NCI-H2081 treated with DMSO at 0.1 percent for 48 hours (cell line): ENCODE results near the gene FAM83F.

Experiments
- DNase-seq: peaks from one replicate; lab custom pipeline; 2025; lab: John Stamatoyannopoulos, UW

FAM83F gene

DNA sequence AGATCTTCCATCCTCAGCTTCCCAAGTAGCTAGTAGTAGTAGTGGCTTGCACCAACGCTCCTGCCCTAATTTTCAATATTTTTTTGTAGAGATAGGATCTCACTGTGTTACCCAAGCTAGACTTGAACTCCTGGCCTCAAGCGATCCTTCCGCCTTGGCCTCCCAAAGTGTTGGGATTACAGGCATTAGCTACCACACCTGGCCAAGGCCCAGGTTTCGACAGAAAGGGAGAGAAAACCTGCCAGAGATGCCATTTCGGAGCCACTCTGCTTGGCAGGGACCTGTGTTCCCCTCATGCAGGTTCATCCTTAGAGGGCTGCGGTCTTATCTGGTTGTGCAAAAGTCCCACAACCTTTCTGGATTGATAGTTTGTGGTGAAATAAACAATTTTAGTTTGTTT lies 41.4 kb downstream of the FAM83F start:
- no peak for DNase-seq

DNA sequence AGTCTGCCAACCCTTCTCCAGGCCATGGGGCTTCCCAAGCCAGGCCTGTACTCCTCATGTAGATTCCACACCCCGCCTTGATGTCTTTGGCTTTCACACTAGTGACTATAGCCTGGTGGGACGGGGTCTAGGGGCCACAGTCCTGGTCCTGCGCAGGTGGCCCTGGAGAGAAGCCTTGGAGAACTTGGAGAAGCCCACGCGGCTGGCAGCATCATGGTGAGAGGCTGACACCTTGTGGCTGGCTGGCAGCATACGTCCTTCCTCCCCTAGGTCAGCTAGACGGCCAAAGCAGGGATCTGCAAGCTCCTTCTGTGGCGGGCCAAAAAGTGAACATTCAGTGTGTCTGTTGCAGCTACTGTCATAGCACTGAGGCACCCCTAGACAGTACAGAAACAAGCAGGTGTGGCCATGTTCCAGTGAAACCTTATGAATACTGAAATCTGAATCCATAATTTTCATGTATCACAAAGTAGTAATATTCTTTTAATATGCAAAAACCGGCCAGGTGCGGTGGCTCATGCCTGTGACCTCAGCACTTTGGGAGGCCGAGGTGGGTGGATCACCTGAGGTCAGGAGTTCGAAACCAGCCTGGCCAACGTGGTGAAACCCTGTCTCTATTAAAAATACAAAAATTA lies 42.0 kb downstream of the FAM83F start:
- no peak for DNase-seq

DNA sequence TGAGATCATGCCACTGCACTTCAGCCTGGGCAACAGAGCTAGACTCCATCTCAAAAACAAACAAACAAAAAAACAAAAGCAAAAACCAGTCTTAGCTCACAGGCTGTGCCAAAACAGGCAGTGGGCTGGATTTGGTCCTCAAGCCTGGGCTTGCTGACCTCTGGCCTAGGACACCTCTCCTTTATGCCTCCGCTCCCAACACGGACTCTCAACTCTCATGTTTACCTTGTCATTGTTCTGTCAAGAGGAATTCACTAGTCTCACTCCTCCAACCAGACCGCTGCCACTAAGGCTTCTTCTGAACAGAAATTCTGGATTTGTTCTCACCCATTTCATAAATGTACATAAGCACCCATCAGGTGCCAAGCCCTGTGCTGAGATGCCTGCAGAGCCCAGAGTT lies 42.6 kb downstream of the FAM83F start:
- DNase-seq: no peak

DNA sequence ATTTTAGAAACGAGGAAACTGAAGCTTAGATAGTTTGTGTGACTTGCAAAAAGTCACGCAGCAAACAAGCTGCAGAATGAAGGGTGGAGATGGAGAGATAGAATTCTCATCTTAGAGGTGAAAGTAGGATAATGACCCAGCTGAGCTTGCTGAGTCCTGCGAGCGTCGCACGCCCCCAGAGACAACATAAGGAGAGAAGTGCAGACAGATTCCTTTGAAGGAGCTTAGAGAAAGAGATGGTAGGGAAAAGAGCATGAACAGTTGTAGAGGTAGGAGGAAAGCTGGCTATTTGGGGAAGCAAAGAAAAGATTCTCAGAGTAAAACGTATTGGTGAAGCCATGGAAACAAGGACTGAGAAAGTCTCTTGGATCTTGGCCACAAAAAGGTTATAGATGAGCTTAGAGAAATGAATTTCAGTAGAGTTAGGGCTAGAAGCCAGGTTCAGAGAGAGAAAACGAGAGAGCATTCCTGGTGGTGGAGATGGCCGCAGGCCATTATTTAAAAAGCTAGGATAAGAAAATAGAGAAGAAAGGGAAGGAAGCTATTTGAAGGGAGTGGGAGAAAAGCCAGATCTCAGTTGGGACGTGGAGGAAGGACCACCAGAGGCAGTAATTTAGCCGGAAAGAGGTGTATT lies 44.8 kb downstream of the FAM83F start:
- DNase-seq: no peak

DNA sequence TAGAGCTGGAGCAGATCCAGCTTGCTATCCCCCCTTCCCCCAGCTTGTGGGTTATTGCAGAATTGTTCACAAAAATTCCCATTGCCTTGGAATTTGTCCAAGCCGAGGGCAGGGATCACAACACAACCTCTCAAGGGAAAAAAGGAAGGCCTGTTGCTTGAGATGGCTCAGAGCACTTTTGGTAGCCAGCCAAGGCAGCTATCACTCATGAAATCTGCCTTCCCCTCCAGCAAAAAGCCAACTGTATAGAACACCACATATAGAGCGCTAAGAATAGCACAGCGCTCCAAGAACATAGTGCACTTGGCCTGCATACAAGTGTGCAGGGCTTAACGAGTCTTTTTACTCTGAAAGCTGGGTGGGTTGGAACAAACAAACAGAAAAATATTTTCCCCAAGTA lies 46.2 kb downstream of the FAM83F start:
- no peak for DNase-seq

DNA sequence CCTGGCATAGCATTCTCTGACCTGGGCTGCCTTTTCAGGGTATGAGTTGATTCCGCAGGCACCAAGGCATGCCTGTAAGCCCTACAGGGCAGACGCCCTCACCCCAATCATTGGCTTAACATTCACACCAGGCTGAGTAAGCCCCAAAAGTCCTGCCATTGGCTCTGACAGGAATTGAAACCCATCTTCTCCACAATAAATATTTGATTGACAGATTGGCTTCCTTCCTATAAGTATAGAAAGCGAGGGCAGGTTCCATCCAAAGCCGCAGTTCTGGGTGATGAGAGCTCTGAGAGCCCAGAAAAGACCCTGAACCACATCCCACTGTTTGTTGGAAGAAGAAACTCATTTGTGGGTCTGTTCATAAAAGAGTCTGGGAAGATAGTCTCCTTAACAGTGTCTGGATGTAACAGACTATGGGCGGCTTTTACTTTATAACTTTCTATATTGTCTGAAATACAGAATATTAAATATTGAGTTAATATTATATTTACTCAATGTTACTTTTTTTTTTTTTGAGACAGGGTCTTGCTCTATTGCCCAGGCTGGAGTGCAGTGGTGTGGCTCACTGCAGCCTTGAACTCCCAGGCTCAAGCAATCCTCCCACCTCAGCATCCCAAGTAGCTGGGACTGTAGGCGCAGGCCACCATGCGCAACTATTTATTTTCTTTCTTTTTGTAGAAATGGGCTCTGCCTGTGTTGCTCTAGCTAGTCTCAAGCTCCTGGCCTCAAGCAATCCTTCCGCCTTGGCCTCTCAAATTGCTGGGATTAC lies 46.8 kb downstream of the FAM83F start:
- no peak for DNase-seq

DNA sequence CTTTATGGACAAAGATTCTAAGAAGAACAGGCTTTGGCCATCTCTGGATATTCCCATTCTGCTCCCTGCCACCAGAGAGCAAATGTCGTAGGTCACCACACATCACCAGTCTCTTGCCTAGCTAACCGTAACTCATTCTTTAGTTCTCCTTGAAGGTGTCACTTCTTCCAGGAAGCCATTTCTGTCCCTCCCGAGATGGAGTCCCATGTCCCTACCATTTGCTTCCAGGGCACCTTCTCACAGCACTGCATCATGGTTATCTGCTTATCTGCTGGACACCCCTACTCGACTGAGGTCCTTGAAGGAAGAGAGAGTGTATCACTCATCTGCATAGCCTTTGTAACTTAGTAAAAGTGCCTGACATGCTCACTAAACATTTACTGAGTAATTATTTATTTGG lies 47.6 kb downstream of the FAM83F start:
- no peak for DNase-seq

DNA sequence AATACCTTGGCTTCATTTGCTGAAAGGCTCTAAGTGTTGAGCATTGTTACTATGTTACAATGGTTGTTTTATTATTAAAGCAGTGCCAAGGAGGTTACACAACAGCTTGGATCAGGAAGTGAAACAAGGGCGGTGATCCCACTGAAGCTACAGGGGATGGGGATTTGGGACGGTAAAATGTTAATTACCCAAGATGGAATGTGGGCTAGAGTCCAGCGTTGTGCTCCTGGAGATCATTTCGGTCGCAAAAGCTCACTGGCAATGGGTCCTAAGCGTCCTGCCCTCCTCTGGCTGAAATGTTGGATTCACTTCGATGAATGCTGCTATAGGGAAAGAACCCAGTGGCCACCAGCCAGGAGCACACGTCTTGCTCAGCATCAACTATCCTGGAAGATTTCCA lies 48.3 kb downstream of the FAM83F start:
- DNase-seq: no peak

DNA sequence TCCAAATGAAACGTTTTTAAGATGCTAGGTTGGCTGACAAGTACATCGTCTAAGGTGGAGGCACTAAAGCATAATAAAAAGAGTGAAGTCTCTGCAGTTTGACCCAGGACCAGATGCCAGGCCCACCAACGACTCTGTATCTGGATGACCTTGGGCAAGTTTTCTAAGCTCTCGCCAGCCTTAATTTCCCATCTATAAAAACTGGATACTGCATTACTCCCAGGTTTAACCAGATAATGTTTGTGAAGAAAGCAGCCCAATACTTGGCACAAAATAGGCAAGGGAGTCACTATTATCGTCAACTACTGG lies 49.0 kb downstream of the FAM83F start:
- DNase-seq: no peak

DNA sequence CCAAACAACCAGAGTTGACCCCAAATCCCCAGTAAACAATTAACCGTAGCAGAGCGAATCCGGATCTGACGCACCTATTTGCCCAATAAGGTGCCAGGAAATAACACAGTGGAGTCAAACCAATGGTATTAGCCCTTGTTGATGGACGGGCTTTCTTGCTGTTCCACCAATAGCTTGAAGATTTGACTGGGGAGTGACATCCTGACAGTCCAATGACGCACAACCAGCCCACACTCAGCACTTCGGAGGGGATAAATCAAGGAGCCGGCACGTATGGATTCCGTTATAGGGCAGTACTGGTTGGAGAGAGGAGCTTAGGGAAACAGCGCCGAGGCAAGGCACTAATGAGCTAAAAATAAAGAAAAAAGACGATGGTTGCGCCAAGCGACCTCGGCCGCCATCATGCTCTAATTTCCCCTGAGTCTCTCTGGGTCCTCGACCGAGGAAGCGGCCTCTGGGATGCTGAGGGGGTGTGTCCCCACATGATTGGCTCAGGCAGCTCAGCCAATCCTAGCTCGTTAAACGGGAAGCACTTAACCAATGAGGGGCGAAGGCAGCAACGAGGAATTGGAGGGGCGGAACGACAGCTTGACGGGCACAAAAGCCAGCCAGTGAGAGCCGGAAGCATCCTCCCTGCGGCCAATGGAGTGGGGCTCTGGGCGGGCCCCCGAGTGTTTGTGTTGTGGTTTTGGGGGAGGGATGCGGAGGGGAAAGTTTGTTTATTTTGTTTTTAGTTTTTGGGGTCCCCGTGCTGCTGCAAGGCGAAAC lies 49.5 kb downstream of the FAM83F start:
- DNase-seq: peak; percentile 86

DNA sequence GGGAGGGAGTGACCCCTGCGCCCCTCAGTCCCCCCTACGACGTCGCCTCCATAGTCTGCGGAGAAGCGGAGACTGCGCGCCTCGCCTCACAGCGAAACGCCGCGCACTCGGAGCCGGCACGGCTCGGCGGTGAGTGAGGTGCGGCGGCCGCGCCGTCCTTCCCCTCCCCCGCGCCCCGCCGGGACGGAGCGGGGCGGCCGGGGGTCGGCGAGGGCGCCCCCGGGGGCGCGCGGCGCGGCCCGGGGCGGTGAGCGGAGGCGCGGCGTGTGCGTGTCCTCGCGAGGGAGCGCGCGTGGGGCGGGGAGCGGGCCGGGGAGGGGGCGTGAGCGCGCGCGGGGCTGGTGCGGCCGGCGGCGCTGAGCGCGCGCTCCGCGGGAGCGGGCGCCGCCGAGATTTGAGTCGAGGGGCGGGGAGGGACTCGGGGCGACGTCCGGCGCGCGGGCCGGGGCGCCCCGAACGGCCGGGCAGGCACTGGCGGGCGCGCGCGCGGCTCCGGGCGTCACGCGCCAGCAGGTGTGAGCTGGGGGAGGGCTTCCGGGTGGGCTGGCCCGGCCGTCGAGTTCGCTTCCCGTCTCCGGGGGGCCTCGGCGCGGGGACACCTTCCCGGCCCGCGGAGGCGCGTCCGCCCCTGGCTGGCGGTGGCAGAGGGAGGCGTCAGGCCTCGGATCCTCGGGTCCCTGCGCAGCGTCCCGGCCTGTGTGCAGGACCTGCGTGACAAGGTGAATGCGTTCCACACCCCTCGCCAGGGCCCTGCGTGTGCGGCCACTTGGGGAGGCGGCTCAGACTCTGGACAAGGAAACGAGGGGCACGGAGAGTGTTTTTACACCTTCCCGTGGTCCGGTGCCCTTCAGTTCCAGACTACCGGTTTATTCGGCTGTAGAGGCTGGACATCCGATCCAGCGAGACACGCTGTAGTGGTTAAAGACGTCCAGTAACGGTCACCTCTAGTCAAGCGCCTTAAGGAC lies 50.4 kb downstream of the FAM83F start:
- no peak for DNase-seq

DNA sequence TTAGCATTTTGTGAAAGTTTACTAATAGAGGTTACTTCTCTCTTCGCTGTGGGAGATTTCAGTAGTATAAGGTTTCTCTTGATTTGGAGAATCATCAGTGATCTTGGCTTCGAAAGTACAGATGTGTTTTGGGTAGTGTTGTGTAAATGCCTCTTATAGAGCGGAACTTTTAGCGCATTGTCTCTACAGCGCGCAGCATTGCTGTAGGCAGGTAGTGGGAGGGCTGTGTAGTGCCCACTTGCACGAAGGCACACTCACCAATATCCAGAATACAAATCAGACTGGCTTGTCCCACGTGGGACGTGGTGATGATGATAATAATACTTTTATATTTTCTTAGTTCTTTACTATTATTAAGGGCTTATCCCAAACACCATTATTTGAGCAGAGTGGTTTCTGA lies 51.4 kb downstream of the FAM83F start:
- DNase-seq: no peak

DNA sequence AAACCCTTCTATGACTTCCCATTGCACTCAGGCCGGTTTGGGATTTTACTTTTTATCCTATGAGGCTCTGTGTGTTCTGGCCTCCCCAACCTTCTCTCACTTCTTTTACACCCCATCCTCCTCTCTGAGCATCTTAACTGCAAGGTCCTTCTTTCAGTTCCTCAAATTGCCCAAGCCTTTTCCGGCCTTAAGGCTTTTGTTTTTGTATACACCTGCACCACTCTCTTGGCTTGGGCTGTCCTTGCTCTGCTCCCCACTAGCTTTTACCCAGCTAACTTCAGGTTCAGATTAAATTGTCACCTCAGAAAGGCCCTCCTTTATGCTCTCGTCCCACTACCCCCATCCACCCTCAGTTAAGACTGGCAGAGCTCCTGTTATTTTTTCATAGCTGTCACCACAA lies 55.5 kb downstream of the FAM83F start:
- DNase-seq: no peak

DNA sequence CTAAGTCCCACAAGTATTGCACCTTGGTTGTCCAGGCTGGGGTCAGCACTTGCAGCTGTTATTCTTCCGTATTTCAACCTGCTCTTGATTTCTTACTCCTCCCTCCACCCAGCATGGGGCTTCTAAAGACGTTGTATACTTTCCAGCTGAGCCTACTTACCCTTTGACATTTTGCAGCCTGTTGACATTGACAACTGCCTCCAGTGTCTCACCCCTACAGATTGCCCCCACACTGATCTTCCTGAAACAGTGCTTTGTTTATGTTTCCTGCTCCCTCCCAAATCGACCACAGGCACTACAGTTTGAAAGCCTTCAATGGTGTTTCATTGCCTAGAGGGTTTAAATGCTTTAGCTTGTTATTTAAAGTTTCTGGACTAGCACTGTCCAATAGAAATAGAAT lies 56.6 kb downstream of the FAM83F start:
- DNase-seq: no peak

DNA sequence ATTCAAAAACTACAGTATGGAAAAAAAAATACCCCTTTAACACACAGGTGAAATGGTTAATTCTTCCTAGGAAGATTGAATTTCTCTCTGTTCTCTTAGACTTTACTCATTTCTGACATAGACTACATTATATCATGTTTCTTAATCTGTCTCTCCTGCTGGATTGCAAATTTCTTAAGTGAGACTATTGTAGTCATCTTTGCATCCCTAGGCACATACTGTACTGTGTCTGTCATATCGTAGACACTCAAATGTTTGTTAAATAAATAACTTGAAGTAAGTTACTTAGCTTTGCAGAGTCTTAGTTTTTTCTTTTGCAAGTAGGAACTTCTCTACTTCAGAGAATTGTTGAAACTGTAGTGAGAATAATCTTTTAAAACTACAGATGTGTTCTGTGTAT lies 58.7 kb downstream of the FAM83F start:
- no peak for DNase-seq

DNA sequence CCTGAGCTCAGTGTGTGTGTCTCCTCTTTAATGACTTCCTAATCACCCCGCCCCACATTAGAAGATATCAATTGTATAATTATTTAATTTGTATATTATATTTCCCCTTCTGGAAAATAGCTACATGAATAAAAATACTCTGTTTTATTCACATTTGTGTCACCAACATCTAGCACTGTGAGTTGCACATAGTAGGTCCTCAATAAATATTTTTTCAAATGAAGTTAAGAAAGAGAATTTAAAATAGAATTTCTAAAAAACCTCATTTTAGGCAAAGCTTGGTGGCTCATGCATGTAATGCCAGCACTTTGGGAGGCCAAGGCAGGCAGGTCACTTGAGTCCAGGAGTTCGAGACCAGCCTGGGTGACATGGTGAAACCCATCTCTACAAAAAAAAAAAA lies 59.7 kb downstream of the FAM83F start:
- no peak for DNase-seq

DNA sequence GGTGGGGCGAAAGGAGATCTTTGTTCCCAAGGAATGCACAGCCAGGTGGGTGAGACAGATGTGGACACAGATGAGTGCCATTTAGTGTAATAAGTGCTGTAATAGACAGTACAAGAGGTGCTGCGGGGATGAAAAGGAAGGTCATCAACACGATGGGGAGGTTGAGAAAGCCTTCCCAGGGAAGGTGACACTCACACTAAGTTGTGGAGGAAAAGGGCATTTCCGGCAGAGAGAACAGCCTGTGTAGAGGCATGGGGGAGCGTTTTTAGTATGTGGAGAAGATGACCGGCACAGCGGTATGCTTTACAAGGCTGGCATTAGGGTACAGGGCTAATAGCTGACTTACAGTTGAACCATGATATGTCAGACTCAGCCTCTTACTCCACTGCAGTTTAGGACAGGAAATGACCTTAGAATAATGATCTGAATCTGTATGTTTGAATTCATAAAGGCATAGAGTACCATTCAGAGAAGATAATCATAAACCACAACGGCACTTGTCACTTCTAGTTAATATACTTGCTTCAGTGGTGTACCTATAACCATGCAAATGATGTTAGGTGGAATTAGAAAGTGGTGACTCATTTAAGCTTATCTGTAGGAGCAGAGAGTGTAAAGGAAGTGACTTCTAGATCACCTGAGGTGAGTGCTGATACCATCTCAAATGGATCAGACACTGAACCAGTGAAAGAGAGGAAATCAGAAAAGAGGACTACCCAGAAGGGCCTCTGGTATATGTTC lies 60.6 kb downstream of the FAM83F start:
- no peak for DNase-seq

DNA sequence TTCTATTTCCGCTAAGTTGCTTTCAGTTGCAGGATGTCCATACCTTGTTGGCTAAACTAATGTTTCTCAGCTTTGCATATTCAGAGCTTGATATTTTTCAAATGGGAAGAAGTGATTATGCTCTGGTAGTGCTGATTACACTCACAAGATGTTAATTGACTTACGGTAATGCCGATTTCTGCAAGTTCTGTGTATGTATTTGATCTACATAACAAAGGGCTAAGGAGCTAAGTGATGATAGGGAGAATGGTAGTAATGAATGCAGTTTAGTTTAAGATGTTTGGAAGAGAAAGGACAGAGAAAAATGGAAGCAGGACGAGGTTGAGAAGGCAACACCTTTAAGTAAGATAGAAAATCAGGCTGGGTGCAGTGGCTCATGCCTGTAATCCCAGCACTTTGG lies 61.4 kb downstream of the FAM83F start:
- DNase-seq: no peak

DNA sequence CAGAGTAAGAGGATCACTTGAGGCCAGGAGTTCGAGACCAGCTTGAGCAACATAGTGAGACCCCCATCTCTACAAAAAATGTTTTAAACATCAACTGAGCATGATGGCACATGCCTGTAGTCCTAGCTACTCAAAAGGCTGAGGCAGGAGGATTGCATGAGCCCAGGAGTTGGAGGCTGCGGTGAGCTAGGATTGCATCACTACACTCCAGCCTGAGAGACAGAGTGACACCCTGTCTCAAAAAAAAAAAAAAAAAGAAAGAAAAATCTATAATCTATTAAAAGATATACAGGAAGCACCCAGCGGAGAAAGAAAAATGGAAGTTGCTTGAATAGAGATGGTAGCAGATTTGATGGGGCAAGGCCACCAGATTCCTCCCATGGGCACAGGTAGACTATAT lies 61.8 kb downstream of the FAM83F start:
- no peak for DNase-seq

DNA sequence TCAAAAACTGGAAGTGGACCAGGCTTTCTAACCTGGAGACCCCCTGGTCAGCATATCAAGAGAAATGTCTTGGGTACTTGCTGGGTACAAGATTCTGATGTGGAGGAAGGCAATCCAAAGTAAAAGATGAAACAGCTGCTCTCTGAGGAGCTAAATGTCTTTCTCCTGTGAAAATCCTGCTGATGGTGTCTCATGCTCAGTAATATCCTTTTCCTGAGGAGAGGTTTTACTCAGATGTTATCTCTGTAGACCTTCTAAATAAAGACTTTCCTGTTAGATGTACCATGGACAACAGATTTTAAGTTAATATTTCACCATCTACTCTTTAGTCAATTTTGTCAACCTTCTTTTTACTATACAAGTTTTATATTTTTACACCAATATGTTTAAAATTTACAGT lies 62.9 kb downstream of the FAM83F start:
- no peak for DNase-seq

DNA sequence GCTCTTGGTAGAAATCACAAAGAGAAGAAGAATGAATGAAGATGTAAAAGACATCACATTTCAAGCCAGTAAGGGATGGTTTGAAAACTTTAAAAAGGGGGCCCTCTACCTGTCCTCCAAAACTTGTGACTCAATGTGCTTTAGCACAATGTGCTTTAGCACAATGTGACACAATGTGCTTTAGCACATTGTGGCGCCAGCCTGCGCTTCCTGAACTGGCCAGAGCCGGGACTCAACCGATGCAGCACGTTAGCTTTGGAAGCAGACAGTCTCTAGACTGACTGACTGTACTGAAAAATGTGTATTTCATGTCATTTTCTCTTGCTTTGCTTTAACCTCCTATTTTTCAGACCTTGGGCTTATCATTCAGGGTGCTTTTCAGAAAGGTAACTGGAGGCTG lies 63.5 kb downstream of the FAM83F start:
- no peak for DNase-seq
